ENCODE measurements around the gene FAXDC2.

GRCh38 chr5:154896562-154897165 lies 46.3 kb upstream of the FAXDC2 start:
- no peak for TF ChIP-seq CTCF (IDR thresholded peaks at IDR 0.05)
- TF ChIP-seq POLR2A (IDR thresholded peaks at IDR 0.05): no peak

Data from body of pancreas (tissue), 4 donors.